Stimulated activated CD8-positive, alpha-beta memory T cell treated with anti-CD3 and anti-CD28 coated beads, Interleukin-7, amount 100 ng/mL, for 24 hours (primary cell): Measurements from ENCODE around the gene SHTN1.

ENCODE experiments used
- DNase-seq: peaks from one replicate; pipeline ENCODE4 v3.0.0-alpha.2; 2020; ENCODE audit warnings: low read depth

SHTN1 gene

GRCh38 chr10:116917481-116917880 is 87.5 kb downstream of the SHTN1 start:
- DNase-seq = no peak

- DNase-seq = no peak
Measured at GRCh38 chr10:116915340-116915739, 89.6 kb downstream of the SHTN1 start.

GRCh38 chr10:116913695-116914094 is 91.3 kb downstream of the SHTN1 start:
- no peak for DNase-seq

GRCh38 chr10:116912162-116912561 is 92.8 kb downstream of the SHTN1 start:
- DNase-seq = no peak

GRCh38 chr10:116910910-116911309 is 94.1 kb downstream of the SHTN1 start:
- DNase-seq = no peak

GRCh38 chr10:116909307-116909706 is 95.7 kb downstream of the SHTN1 start:
- no peak for DNase-seq

GRCh38 chr10:116907245-116907987 is 97.6 kb downstream of the SHTN1 start:
- no peak for DNase-seq

- DNase-seq = no peak
Measured at GRCh38 chr10:116905845-116906210, 99.2 kb downstream of the SHTN1 start.

- DNase-seq = no peak
Measured at GRCh38 chr10:116899626-116900025, 105.4 kb downstream of the SHTN1 start.

- no peak for DNase-seq
Measured at GRCh38 chr10:116893686-116894037, 111.3 kb downstream of the SHTN1 start.

GRCh38 chr10:116892907-116893685 is 111.9 kb downstream of the SHTN1 start:
- no peak for DNase-seq

- DNase-seq = no peak
Measured at GRCh38 chr10:116891208-116891607, 113.8 kb downstream of the SHTN1 start.

- no peak for DNase-seq
Measured at GRCh38 chr10:116889066-116889465, 115.9 kb downstream of the SHTN1 start.

- no peak for DNase-seq
Measured at GRCh38 chr10:116888380-116889055, 116.5 kb downstream of the SHTN1 start.

- DNase-seq = no peak
Measured at GRCh38 chr10:116886772-116887171, 118.2 kb downstream of the SHTN1 start.

GRCh38 chr10:116882639-116883038 is 122.3 kb downstream of the SHTN1 start:
- DNase-seq = no peak

GRCh38 chr10:116880716-116881482 is 124.1 kb downstream of the SHTN1 start:
- DNase-seq = no peak

- no peak for DNase-seq
Measured at GRCh38 chr10:116879817-116880216, 125.2 kb downstream of the SHTN1 start.

GRCh38 chr10:116878123-116878522 is 126.9 kb downstream of the SHTN1 start:
- DNase-seq = no peak

GRCh38 chr10:116877391-116877790 is 127.6 kb downstream of the SHTN1 start:
- no peak for DNase-seq

- DNase-seq = no peak
Measured at GRCh38 chr10:116875897-116876296, 129.1 kb downstream of the SHTN1 start.

GRCh38 chr10:116873134-116873533 is 131.9 kb downstream of the SHTN1 start:
- no peak for DNase-seq
